ENCODE measurements around the gene MAD1L1. TPM values are rescaled to one million over a fixed set of nuclear protein-coding genes. Genes with fewer than 3 reads are reported as not detected.

MAD1L1 gene
- total and polyA plus RNA-seq, 2 donors (not counting 1 experiment from before 2014, with no cell fraction given), result 9.8 to 29.4 TPM

- Histone ChIP-seq H3K79me2 (ENCODE audit: control insufficient read depth, insufficient read depth, low read length) (no peaks in the 10 kb centered on the region), H3K4me3 (replicated peaks in 1 of 4; ENCODE audit: control extremely low read depth in 1 of 4, insufficient read depth in 1 of 4, low read depth in 3 of 4, low read length in 4 of 4) (no peak overlapping the region), H2AFZ (ENCODE audit: low read length) (no peak overlapping the region), H3K9ac (ENCODE audit: insufficient read depth, low read length) (no peak overlapping the region), H3K9me3 (ENCODE audit: control insufficient read depth, insufficient read depth, low read depth, low read length) (no peaks in the 10 kb centered on the region), H4K20me1 (ENCODE audit: control insufficient read depth, extremely low read depth, insufficient read depth, low read length) (no peaks in the 10 kb centered on the region), H3K4me1 (ENCODE audit: control insufficient read depth, extremely low read depth, insufficient read depth, low read length) (no peaks in the 10 kb centered on the region), H3K27ac (ENCODE audit: insufficient read depth, low read length) (no peak overlapping the region), H3K27me3 (ENCODE audit: control insufficient read depth, insufficient read depth, low read length) (no peaks in the 10 kb centered on the region), H3K36me3 (ENCODE audit: control insufficient read depth, insufficient read depth, low read length) (no peaks in the 10 kb centered on the region), H3K4me2 (ENCODE audit: extremely low read depth, insufficient read depth, low read length) (no peak overlapping the region)
- peak in 1 of 2 donors; percentile 56 for DNase-seq (ENCODE audit: low read depth in 2 of 2)
- TF ChIP-seq EZH2 (IDR thresholded peaks at IDR 0.05; ENCODE audit: low read length, missing control alignments) (no peak), CTCF (conservative IDR thresholded peaks at IDR 0.05 in 1 of 2, IDR thresholded peaks at IDR 0.05 in 1 of 2; ENCODE audit: low read depth in 1 of 2, low read length in 2 of 2) (no peak)
Observed at GRCh38 chr7:1800902-1801301, 431.8 kb downstream of the MAD1L1 start.

DNA sequence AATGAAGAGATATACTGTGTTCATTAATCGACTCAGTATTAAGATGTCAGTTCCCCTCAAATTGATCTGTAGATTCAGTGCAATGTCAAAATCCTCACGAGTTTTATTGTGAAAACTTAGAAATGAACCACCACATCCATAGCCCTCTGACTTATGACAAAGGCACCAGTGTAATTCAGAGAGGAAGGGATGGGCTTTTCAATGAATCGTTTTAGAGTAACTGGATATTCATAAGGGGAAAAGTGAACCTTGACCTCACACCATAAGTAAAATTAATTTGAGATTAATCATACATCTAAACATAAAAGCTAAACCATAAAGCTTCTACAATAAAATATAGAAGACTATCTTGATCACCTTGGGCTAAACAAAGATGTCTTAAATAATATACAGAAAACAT, 434.6 kb downstream of the MAD1L1 start:
- Histone ChIP-seq H3K27ac (ENCODE audit: insufficient read depth, low read length) (no peak overlapping the region), H3K4me2 (ENCODE audit: extremely low read depth, insufficient read depth, low read length) (no peak overlapping the region)
- TF ChIP-seq EZH2 (IDR thresholded peaks at IDR 0.05; ENCODE audit: low read length, missing control alignments) (no peak), CTCF (conservative IDR thresholded peaks at IDR 0.05 in 1 of 2, IDR thresholded peaks at IDR 0.05 in 1 of 2; ENCODE audit: low read depth in 1 of 2, low read length in 2 of 2) (no peak)

DNA sequence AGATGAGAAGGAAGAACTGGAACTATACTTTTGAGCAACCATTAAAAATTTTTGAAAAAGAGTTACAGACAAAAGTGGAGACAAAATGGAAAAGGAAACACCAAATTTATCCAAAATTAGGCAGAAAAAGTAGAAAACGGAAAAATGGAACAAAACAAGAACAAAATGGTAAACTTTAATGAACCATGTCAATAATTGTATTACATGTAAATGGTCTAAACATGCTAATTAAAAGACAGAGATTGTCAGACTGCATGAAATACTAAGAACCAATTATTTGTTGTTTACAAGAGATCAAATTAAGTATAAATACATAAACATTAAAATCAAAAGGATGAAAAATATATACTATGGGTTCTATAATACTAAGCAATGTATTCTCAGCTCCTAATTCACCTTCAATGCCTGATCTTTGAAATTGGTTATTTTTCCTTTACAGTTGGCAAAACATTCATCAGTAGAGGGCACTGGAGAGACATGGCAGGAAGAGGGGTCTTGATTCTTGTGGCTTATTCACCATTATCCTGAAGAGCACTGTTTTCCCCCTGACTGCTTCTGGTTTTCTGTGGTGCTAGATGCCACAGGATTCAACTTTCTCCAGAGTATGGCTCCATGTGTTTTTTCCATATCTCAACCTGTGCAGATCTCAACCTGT, 437.7 kb downstream of the MAD1L1 start:
- no peak overlapping the region for H2AFZ ChIP-seq (ENCODE audit: low read length)
- H3K9me3 ChIP-seq (ENCODE audit: control insufficient read depth, insufficient read depth, low read depth, low read length), result no peaks in the 10 kb centered on the region
- H3K4me1 ChIP-seq (ENCODE audit: control insufficient read depth, extremely low read depth, insufficient read depth, low read length), result no peaks in the 10 kb centered on the region
- H3K27ac ChIP-seq (ENCODE audit: insufficient read depth, low read length), result no peak overlapping the region
- H3K9ac ChIP-seq (ENCODE audit: insufficient read depth, low read length), result no peak overlapping the region
- no peaks in the 10 kb centered on the region for H3K27me3 ChIP-seq (ENCODE audit: control insufficient read depth, insufficient read depth, low read length)
- H3K79me2 ChIP-seq (ENCODE audit: control insufficient read depth, insufficient read depth, low read length), result no peaks in the 10 kb centered on the region
- no peaks in the 10 kb centered on the region for H4K20me1 ChIP-seq (ENCODE audit: control insufficient read depth, extremely low read depth, insufficient read depth, low read length)
- TF ChIP-seq EZH2 (IDR thresholded peaks at IDR 0.05; ENCODE audit: low read length, missing control alignments) (no peak), CTCF (conservative IDR thresholded peaks at IDR 0.05 in 1 of 2, IDR thresholded peaks at IDR 0.05 in 1 of 2; ENCODE audit: low read depth in 1 of 2, low read length in 2 of 2) (peak in 1 of 2 donors; percentile 23)
- peak; percentile 7 to 14 for DNase-seq (ENCODE audit: low read depth in 2 of 2)
- H3K4me3 ChIP-seq (replicated peaks in 1 of 4; ENCODE audit: control extremely low read depth in 1 of 4, insufficient read depth in 1 of 4, low read depth in 3 of 4, low read length in 4 of 4), result no peak overlapping the region
- no peak overlapping the region for H3K4me2 ChIP-seq (ENCODE audit: extremely low read depth, insufficient read depth, low read length)
- H3K36me3 ChIP-seq (ENCODE audit: control insufficient read depth, insufficient read depth, low read length), result no peaks in the 10 kb centered on the region

More for the DNA sequence above, 434.6 kb downstream of the MAD1L1 start:
- no peak overlapping the region for H2AFZ ChIP-seq (ENCODE audit: low read length)
- H4K20me1 ChIP-seq (ENCODE audit: control insufficient read depth, extremely low read depth, insufficient read depth, low read length), result no peaks in the 10 kb centered on the region
- no peak overlapping the region for H3K4me3 ChIP-seq (replicated peaks in 1 of 4; ENCODE audit: control extremely low read depth in 1 of 4, insufficient read depth in 1 of 4, low read depth in 3 of 4, low read length in 4 of 4)
- H3K9me3 ChIP-seq (ENCODE audit: control insufficient read depth, insufficient read depth, low read depth, low read length), result no peaks in the 10 kb centered on the region
- no peaks in the 10 kb centered on the region for H3K4me1 ChIP-seq (ENCODE audit: control insufficient read depth, extremely low read depth, insufficient read depth, low read length)
- no peaks in the 10 kb centered on the region for H3K79me2 ChIP-seq (ENCODE audit: control insufficient read depth, insufficient read depth, low read length)
- H3K36me3 ChIP-seq (ENCODE audit: control insufficient read depth, insufficient read depth, low read length), result no peaks in the 10 kb centered on the region
- DNase-seq (ENCODE audit: low read depth in 2 of 2), result no peak
- no peak overlapping the region for H3K9ac ChIP-seq (ENCODE audit: insufficient read depth, low read length)
- H3K27me3 ChIP-seq (ENCODE audit: control insufficient read depth, insufficient read depth, low read length), result no peaks in the 10 kb centered on the region

Measured in fibroblast of lung (primary cell).